ENCODE results near the gene AGAP1. TPM values are rescaled to one million over a fixed set of nuclear protein-coding genes. Genes with fewer than 3 reads are reported as not detected.

Gene AGAP1
- polyA plus RNA-seq, 2 of the 4 experiments (the other 2 are of a cell fraction), result 20.2 to 21.9 TPM

- Histone ChIP-seq H3K9me3 (no peaks in the 10 kb centered on the region), H3K4me1 (no peaks in the 10 kb centered on the region), H3K27ac (no peak overlapping the region), H3K4me2 (no peak overlapping the region), H3K4me3 (no peak overlapping the region)
- CTCF ChIA-PET, result interaction anchor here (1.1 to 2.3 kb wide), 4 partner anchors 17 to 120 kb away, joined by 3 to 8 read pairs (median 4); no protein-coding TSS in a partner anchor
- POLR2A ChIA-PET, result no interaction called here
- ATAC-seq (no peak), FAIRE-seq (no peak), DNase-seq (ENCODE audit: low read depth in 1 of 2, low spot score in 1 of 2) (no peak)
- TF ChIP-seq HOXB5 (CRISPR knock-in tag; IDR thresholded peaks at IDR 0.05) (no peak), JUN (IDR thresholded peaks at IDR 0.05) (no peak), CTCF (IDR thresholded peaks at IDR 0.05) (no peak), HEYL (CRISPR knock-in tag; IDR thresholded peaks at IDR 0.05) (no peak), RFX5 (IDR thresholded peaks at IDR 0.05) (no peak), USF2 (IDR thresholded peaks at IDR 0.05) (no peak), CHD2 (IDR thresholded peaks at IDR 0.05; ENCODE audit: low read length, partially characterized antibody) (no peak), CBX2 (IDR thresholded peaks at IDR 0.05; ENCODE audit: borderline replicate concordance, low read depth) (no peak), FOSL2 (IDR thresholded peaks at IDR 0.05) (no peak), FOSL2 (CRISPR knock-in tag; IDR thresholded peaks at IDR 0.05) (no peak)
- TF ChIP-seq, protein P1, sequence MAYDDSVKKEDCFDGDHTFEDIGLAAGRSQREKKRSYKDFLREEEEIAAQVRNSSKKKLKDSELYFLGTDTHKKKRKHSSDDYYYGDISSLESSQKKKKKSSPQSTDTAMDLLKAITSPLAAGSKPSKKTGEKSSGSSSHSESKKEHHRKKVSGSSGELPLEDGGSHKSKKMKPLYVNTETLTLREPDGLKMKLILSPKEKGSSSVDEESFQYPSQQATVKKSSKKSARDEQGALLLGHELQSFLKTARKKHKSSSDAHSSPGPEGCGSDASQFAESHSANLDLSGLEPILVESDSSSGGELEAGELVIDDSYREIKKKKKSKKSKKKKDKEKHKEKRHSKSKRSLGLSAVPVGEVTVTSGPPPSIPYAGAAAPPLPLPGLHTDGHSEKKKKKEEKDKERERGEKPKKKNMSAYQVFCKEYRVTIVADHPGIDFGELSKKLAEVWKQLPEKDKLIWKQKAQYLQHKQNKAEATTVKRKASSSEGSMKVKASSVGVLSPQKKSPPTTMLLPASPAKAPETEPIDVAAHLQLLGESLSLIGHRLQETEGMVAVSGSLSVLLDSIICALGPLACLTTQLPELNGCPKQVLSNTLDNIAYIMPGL (CRISPR knock-in tag; IDR thresholded peaks at IDR 0.05; ENCODE audit: borderline replicate concordance), result no peak
- TF ChIP-seq, protein P2, sequence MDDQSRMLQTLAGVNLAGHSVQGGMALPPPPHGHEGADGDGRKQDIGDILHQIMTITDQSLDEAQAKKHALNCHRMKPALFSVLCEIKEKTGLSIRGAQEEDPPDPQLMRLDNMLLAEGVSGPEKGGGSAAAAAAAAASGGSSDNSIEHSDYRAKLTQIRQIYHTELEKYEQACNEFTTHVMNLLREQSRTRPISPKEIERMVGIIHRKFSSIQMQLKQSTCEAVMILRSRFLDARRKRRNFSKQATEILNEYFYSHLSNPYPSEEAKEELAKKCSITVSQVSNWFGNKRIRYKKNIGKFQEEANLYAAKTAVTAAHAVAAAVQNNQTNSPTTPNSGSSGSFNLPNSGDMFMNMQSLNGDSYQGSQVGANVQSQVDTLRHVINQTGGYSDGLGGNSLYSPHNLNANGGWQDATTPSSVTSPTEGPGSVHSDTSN (IDR thresholded peaks at IDR 0.05), result no peak
- 98% methylated on average over 10 of the region's 10 CpGs for WGBS (ENCODE audit: missing lambda C conversion rate)
Observed at GRCh38 chr2:235715601-235716000, 221.8 kb downstream of the AGAP1 start.

DNA sequence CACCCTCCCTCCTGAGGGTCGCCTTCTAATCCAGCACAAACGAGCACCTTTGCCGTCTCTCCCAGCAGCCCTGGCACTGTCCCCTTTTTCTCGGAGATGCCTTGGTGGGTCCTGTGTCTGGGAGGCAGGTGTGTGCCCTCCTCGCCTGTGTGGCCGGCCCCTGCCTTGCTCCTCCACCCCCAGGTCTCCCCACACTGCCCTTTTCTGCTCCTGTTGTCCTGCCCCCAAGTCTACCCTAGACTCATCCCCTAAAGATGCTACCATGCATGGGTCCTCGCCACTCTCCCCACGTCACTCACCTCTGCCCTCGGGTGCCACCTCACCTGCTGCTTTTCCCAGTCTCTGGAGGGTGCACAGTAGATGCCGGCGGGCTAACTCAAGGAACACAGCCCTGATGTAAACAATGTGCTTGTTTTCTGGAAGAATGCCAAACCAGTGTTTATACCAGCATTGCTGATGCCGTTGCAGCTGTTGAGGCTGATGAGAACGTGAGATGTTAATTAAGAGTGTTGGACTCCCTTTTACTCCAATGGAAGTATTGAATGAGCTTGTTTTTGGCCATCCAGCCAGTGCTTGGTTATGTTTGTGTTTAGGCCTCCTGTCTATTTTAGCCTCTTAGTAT lies 223.1 kb downstream of the AGAP1 start:
- TF ChIP-seq USF2 (IDR thresholded peaks at IDR 0.05) (no peak), EHF (CRISPR knock-in tag; IDR thresholded peaks at IDR 0.05) (no peak), HDAC2 (IDR thresholded peaks at IDR 0.05) (no peak)
- FAIRE-seq (no peak), DNase-seq (ENCODE audit: low read depth in 1 of 2, low spot score in 1 of 2) (no peak), ATAC-seq (no peak)
- Histone ChIP-seq H3K4me2 (no peak overlapping the region), H3K4me1 (no peaks in the 10 kb centered on the region), H3K9me3 (no peaks in the 10 kb centered on the region), H3K4me3 (no peak overlapping the region), H3K27ac (no peak overlapping the region)
- POLR2A ChIA-PET, result no interaction called here
- WGBS (ENCODE audit: missing lambda C conversion rate), result 85% methylated on average over 13 of the region's 13 CpGs
- CTCF ChIA-PET, result interaction anchor here (1.9 to 2.3 kb wide), 2 partner anchors 29 to 122 kb away, joined by 6 to 8 read pairs; no protein-coding TSS in a partner anchor

Measured in A549 (cell line).